H4 (cell line): ENCODE data around the gene CTSZ. TPM values are rescaled to one million over a fixed set of nuclear protein-coding genes. Genes with fewer than 3 reads are reported as not detected.
"Not testable (repeated sequence)": the region's sequence is repeated elsewhere in the genome, so short reads cannot be mapped to it uniquely, and the experiment has no call there.

Experiments
- DNase-seq: peaks from one replicate; pipeline ENCODE4 v3.0.0-alpha.2; 2015; ENCODE audit warnings: low spot score
- total RNA-seq: library from RNA; depleted of rRNA; stranded (reverse); fragments of >200 nt; shearing (Covaris generic); gene quantifications from 2 replicates; pipeline ENCODE4 v1.2.3, GENCODE V29; 2014

Gene CTSZ
- total RNA-seq, 1 experiment from 2014 or later: 0.17 TPM

- peak; percentile 60 for DNase-seq
Measured at GRCh38 chr20:58980711-58981627, 26.1 kb downstream of the CTSZ start, which contains the start of gene NELFCD. Gene NELFCD (plus strand): TSS chr20:58981256. CDS start chr20:58981310, 54 bp downstream.

DNA sequence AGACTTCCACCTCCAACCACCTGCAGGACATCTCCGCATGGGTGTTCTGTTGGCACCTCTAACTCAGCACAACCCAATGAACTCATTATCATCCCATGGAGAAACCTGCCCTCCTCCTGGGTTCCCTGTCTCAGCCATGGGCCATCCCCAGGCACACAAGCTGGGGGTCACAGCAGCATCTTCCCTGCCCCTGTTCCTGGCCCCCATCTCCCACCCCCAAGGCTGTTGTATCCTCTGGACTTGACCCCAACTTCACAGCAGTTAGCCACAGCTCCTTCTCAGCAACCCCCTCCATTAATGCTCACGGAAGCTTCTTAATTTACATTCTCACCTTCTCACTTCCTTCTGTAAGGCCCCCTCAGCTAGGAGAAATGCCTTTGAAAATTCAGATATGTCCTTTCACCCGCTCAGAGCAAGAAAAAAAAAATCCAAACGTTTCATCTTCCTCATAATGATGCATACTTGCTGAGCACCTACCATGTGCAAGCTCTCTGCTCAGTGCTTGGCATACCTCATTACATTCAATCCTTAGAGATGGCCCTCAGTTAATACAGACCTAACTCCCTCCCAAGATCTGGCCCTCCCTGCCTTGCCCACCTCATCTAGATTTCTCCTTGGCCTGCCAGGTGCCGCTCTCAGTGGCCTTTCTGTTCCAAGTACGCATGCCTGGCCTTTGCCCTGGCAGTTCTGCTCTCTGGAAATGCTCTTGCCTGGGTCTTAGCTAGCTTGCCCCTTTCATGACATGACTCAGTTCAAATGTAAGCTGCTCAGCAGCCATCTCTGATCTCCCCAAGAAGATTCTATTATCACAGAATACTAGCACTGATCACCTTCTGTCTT, 28.5 kb downstream of the CTSZ start:
- no peak for DNase-seq

GRCh38 chr20:58976061-58976730, 30.9 kb downstream of the CTSZ start:
- peak; percentile 7 for DNase-seq

- DNase-seq: no peak
Measured at GRCh38 chr20:58975353-58975752, 31.7 kb downstream of the CTSZ start.

GRCh38 chr20:58973866-58974265, 33.2 kb downstream of the CTSZ start:
- no peak for DNase-seq

- no peak for DNase-seq
Measured at GRCh38 chr20:58973179-58973578, 33.9 kb downstream of the CTSZ start.

DNA sequence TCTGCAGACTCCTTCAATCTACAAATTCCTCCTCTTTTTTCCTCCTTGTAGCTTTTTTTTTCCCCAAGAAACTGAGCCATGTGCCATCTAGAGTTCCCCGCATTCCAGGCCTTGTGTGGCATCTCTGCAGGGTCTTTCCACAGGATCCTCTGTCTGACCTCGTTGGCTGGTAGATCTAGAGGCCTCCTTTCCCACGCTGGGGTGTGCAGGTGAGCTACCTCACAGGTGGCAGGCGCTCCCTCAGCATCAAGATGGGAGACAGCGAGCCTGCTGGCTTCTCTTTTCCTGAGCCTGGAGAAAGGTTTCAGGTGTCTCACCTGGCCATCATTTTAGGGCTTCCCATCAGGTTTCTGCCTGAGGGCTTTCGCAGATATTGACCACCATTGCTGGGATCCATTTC, 35.6 kb downstream of the CTSZ start:
- no peak for DNase-seq

DNA sequence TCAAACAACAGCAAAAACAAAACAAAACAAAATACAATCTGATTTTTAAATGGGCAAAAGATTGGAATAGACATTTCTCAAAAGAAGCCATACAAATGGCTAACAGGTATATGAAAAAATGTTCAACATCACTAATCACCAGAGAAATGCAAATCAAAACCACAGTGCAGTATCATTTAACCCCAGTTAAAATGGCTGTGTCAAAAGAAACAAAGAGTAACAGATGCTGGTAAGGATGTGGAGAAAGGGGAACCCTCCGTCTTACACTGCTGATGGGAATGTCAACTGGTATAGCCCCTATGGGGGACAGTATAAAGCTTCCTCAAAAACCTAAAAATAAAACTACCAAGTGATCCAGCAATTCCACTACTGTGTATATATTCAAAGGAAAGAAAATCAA, 36.9 kb downstream of the CTSZ start:
- DNase-seq: no peak

GRCh38 chr20:58969439-58969838, 37.6 kb downstream of the CTSZ start:
- DNase-seq: no peak

DNA sequence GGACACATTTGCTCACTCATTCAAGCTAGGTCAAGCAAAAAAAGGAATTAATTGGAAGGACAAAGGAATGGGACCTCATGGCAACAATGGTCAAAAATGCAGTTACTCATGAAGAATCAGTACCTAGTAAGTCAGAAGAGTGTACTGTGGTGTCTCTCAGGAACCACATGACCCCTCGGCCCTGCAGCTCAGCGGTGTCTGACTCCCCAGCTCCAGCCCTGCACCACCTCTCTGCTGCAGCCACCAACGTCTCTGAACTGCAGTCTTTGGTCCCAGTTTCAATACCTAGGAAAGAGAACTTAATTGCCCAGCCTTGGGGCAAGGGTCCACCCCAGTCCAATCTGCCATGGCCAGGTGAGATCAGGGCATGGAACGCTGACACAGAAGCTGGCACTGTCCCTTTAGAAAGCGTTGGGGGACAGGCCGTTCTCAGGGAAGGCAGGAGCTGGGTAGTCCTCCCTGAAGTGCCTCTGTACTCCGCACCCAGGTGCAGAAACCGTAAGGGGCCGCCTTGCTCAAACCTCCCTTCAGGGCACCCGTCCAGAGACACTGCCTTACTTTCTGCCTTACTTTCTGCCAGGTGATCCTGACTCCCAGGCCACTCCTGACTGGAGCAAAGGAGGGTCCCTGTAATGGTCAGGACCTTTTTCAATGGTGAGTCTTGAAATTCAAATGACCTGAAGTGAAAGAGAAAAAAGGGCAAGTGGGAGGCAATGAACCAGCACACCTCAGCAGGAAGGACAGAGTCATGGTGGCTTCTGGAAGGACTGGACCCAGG, 39.2 kb downstream of the CTSZ start:
- no peak for DNase-seq

- DNase-seq: no peak
Measured at GRCh38 chr20:58965270-58966064, 41.6 kb downstream of the CTSZ start.

GRCh38 chr20:58963922-58964321, 43.1 kb downstream of the CTSZ start:
- DNase-seq: not testable (repeated sequence)

GRCh38 chr20:58963060-58963584, 43.9 kb downstream of the CTSZ start:
- DNase-seq: no peak

- no peak for DNase-seq
Measured at GRCh38 chr20:58959652-58960051, 47.4 kb downstream of the CTSZ start.

- DNase-seq: no peak
Measured at GRCh38 chr20:58956078-58956477, 51.0 kb downstream of the CTSZ start.

- DNase-seq: no peak
Measured at GRCh38 chr20:58953050-58953449, 54.0 kb downstream of the CTSZ start.

GRCh38 chr20:58950603-58951002, 56.5 kb downstream of the CTSZ start:
- DNase-seq: no peak

GRCh38 chr20:58947797-58948388, 59.2 kb downstream of the CTSZ start:
- not testable (repeated sequence) for DNase-seq

DNA sequence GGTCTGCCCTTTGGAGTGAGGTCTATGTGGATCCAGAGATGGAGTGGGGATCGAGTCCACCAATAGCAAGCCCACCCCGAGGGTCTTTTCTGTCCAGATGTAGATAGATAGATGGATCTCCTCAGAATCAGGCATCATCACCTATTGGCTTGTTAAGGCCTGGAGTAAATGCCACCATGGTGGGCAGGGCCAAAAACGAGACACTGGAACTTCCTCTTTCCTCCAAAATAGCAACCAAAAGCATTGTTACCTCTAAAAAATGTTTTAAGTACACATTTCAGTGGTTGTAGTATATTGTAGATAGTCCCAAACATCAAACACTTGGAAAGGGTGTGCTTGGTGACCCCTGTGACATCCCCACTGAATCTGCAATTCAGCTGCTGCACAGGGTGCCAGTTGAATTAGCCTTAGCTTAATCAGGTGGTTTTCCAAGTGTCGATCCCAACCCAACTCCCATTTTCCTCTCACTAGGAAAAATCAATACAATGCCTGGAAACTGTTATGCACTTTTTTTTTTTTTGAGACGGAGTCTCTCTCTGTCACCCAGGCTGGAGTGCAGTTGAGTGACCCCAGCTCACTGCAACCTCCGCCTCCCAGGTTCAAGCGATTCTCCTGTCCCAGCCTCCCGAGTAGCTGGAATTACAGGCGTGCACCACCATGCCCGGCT, 61.0 kb downstream of the CTSZ start:
- no peak for DNase-seq
